Activated CD4-positive, CD25-positive, alpha-beta regulatory T cell (primary cell): ENCODE data around the gene MBD3L5.
"Not testable (repeated sequence)": the region's sequence is repeated elsewhere in the genome, so short reads cannot be mapped to it uniquely, and the experiment has no call there.

Experiments used
- DNase-seq, 4 experiments: peaks; one replicate each; lab custom pipeline; 2025; lab: John Stamatoyannopoulos, UW

The MBD3L5 gene

GRCh38 chr19:7030278-7030677 lies at the start of gene MBD3L5:
Gene MBD3L5, plus strand, starts transcription at chr19:7030578. Its CDS starts 34 bp downstream, at chr19:7030612.
- not testable (repeated sequence) for DNase-seq

DNA sequence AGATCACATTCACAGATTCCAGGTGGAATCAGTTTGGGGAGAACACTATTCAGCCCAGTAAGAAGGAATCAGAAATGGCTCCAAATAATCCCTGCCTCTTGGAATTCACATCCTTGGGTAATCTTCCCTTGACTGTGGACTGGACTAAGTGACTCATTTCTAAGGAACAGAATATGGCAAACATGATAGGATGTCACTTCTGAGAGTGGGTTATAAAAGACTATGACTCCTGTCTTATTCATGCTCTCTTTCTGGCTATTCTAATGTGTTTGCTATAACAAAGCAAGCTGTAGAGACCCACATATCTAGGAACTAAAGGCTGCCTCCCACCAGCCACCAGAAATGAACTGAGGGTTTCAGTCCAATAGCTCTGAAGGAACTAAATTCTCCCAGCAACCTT lies 46.9 kb upstream of the MBD3L5 start:
- no peak for DNase-seq

DNA sequence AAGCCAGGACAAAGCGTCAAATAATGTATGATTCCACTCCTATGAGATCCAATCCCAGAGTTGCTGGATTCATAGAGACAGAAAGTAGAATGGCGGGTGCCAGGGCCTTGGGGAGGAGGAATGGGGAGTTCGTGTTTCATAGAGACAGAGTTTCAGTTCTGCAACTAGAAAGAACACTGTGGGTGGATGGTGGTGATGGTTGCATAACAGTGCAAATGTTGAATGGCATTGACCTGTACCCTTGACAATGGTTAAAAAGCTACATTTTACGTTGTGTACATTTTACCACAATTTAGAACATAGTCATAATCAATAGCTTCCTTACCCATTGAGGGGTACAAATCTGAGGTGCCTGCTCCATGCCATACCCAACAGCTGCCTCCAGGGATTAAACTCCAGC lies 42.5 kb upstream of the MBD3L5 start:
- DNase-seq = no peak

GRCh38 chr19:6988257-6988656 lies 42.1 kb upstream of the MBD3L5 start:
- no peak for DNase-seq

DNA sequence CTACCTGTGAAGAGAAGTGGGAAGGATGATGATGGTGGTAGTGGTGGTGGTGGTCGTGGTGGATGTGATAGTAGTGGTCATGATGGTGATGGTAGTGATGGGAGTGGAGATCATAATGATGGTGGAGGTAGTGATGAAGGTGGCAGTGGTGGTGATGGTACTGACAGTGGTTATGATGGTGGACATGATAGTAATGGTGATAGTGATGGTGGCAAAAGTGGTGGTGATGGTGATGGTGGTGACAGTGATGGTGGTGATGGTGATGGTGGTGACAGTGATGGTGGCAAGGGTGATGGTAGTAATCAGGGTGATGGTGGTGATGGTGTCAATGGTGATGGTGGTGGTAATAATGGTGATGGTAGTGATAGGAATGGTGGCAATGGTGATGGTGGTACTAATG lies 35.3 kb upstream of the MBD3L5 start:
- DNase-seq = no peak

- DNase-seq = no peak
These were observed 33.6 kb upstream of the MBD3L5 start for GRCh38 chr19:6996810-6997209.

GRCh38 chr19:6997679-6998445 lies 32.5 kb upstream of the MBD3L5 start:
- no peak for DNase-seq

GRCh38 chr19:6999933-7000332 lies 30.4 kb upstream of the MBD3L5 start:
- no peak for DNase-seq

DNA sequence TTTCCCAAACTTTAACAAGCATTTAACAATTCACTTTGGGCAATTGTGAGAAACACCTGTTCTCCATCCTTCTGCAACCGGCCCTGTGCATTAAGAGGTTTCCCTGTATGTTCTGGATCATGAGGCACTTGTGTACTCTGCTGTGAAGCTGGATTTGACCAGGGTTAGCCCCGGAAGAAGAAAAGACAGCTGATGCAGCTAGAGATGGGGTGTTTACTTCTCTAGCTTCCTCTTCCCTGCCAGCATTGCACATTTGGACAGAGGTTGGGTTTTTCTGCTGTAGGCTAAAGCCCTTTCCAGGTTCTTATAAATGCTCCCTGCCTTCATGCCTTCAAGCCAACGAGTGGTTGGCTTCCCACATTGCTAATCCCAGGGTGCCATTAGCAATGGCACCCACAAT lies 30.0 kb upstream of the MBD3L5 start:
- DNase-seq = no peak

DNA sequence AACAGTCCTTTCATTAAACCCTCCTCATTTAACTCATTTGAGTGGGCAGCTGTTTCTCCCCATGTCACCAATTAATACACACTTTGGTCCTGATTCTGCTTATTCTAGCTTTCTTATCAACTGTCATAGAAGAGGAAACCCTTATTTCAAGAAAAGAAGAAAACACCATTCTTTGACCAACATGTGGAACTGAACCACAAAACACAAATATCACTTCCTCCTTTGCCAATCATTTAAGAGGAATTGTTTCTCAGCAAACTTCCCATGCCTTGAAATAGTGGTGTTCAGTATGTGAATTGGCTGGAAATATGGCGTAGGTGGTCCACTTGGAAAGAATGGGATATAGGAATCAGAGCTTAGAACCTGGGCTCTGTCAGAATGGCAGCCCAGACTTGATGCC lies 29.6 kb upstream of the MBD3L5 start:
- no peak for DNase-seq

DNA sequence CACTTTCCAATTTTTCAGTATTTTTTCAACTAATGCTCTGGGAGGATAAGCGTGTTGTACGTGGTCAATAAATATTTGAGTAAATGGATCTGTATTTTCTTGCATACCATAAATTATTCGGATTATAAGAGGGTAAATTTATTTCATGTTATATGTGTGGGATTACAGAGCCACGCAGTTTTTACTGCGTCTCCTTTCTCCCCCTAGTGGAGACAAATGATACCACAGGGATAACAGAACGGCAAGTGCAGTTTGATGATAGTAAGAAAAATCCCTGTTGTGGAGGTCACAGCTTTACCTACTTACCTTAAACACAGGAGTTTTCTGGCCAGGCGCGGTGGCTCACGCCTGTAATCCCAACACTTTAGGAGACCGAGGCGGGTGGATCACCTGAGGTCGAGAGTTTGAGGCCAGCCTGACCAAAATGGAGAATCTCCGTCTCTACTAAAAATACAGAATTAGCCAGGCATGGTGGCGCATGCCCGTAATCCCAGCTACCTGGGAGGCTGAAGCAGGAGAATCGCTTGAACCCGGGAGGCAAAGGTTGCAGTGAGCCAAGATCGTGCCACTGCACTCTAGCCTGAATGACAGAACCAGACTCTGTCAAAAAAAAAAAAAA lies 26.0 kb upstream of the MBD3L5 start:
- DNase-seq = no peak

GRCh38 chr19:7006135-7006704 lies 24.2 kb upstream of the MBD3L5 start:
- no peak for DNase-seq

- no peak for DNase-seq
These were observed 22.5 kb upstream of the MBD3L5 start for GRCh38 chr19:7007859-7008258.

DNA sequence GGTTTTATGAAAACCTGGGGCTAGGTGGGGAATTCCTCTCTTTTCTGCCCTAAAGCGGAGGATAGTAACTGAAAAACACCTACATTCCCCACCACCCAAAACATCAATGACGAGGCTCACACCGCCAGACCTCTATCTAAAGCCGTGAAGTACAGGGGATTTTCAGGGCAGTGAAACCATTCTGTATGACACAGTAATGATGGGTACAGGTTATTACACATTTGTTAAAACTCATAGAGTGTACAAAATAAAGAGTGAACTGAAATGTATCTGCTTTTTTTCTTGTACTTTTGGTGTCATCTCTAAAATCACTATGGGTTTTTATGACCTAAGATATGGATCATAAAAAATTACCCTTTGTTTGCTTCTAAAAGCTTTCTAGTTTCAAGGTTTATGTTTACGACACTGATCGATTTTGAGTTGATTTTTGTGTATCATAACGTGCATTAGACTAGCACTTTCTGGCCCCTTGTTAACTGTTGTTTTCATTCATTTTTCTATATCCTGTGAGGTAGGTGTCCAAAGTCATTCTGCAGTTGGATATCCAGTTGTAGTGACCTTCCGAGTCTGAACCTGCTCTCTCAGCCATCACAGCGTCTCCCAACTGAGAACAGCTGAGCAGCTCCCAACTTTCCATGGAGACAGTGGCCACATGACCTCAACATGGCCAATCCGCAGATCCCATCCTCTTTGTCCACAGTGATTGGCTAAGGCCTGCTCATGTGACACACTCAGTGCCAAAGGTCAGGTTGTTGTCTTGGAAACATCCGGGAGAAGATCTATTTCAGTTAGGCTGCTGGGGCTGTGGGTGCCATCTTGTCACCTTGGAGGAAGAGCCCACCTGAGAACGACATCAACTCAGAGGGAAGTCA lies 19.4 kb upstream of the MBD3L5 start:
- no peak for DNase-seq

DNA sequence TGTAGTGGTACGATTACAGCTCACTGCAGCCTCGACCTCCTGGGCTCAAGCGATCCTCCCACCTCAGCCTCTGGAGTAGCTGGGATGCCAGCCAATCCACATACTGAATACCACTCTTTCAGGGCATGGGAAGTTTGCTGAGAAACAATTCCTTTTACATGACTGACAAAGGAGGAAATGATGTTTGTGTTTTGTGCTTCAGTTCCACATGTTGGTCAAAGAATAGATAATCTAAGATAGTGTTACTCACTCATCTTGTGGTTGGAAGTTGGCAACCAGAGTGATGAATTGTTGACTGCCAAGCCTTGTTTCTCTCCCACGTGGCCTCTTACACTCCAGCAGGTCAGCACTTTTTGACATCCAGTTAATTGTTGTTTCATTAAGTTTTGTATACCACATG lies 16.7 kb upstream of the MBD3L5 start:
- DNase-seq = no peak

DNA sequence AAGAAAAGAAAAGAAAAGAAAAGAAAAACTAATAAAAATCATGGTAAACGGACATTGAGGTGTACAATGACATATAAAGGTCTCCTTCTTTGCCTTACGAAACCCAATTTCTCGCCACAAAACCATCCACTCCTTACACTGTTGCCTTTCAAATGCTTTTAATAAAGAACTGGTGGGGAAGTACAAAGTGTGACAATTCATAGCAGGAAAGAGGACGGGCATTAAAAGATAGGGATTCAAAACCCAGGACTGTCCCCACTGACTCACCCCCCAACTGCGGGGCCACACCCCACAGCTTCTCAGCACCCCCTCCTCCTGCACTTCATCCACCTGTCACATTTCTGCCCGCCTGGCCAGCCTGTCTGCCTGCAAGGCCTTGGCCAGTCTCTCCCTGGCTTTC lies 11.6 kb upstream of the MBD3L5 start:
- no peak for DNase-seq

- not testable (repeated sequence) for DNase-seq
These were observed 9.0 kb upstream of the MBD3L5 start, which contains the start of gene MBD3L2B for GRCh38 chr19:7021331-7021730. Gene MBD3L2B, minus strand, starts transcription at chr19:7021431. Its CDS starts 34 bp downstream, at chr19:7021397.

DNA sequence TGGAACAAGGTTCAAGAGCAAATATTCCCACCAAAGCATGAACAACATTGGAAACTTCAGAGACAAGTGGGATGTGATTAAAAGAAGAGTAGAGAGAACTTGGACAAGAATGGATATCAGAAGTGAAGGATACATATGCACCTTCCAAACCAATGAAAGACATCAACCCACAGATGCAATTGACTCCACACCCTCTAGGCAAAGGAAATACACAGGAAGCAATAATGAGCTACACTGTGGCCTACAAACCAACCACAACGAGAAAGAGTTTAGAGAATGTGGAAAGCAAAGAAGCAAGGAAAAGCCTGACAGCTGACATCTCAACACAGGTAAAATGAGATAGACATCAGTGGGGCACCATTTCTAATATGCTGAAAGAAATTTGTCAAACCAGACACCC lies 1.6 kb upstream of the MBD3L5 start:
- DNase-seq = not testable (repeated sequence)

- DNase-seq = not testable (repeated sequence)
These were observed 9.7 kb downstream of the MBD3L5 start, which contains the start of gene MBD3L4 for GRCh38 chr19:7040079-7040478. Gene MBD3L4, minus strand, starts transcription at chr19:7040179. Its CDS starts 35 bp downstream, at chr19:7040144.

- DNase-seq = not testable (repeated sequence)
These were observed 11.2 kb downstream of the MBD3L5 start for GRCh38 chr19:7041563-7041962.

DNA sequence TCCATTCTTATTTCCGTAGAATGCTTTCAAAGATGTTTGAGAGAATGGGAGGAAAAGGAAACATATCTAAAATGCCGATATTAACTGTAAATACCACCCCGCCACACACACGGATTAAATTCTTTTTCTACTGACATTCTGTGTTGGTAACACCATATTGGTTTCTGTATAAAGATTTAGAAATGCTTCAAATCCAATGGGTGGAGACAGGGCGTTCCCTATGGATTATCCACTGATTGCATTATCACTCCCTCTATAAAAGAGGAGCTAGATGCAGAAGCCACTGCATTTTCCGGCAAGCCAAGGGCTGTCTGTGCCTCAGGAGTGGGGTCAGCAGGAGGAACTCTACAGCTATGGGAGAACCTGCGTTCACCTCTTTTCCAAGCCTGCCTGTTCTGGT lies 18.6 kb downstream of the MBD3L5 start, which contains the start of gene MBD3L2:
MBD3L2 (plus strand) TSS at position 301 of the 400 bp plus-strand sequence; CDS start at position 354, 53 bp downstream.
- DNase-seq = not testable (repeated sequence)

DNA sequence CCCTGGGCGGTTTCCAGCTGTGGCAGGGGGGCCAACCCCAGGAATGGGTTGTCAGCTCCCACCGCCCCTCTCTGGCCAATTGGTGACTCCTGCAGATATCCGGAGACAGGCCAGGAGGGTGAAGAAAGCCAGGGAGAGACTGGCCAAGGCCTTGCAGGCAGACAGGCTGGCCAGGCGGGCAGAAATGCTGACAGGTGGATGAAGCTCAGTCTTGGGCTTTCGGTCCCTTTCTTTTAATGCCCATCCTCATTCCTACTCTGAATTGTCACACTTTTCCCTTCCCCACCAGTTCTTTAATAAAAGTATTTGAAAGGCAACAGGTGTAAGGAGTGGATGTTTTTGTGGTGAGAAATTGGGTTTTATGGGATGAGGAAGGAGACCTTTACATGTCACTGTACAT lies 21.0 kb downstream of the MBD3L5 start:
- not testable (repeated sequence) for DNase-seq
